ENCODE measurements around the gene TNRC18.
"Not testable (repeated sequence)": the region's sequence is repeated elsewhere in the genome, so short reads cannot be mapped to it uniquely, and the experiment has no call there.

Gene TNRC18

GRCh38 chr7:5310822-5311405 lies 112.7 kb downstream of the TNRC18 start:
- H3K4me1 ChIP-seq (ENCODE audit: control insufficient read depth, insufficient read depth, low read depth, low read length), result no peaks in the 10 kb centered on the region
- H2AFZ ChIP-seq (ENCODE audit: low read depth, low read length), result no peak overlapping the region
- peaks cover 55 to 80% of the 10 kb centered on the region in 2 experiments for H3K36me3 ChIP-seq (ENCODE audit: control insufficient read depth in 1 of 2, insufficient read depth in 2 of 2, low read depth in 1 of 2, low read length in 2 of 2)
- no peaks in the 10 kb centered on the region for H3K9me3 ChIP-seq (ENCODE audit: control insufficient read depth, low read length)
- H3K79me1 ChIP-seq (replicated peaks; ENCODE audit: low read length, poor library complexity, severe bottlenecking), result peaks cover 4% of the 10 kb centered on the region
- no peak overlapping the region for H2BK120ac ChIP-seq (ENCODE audit: low read depth, low read length)
- no peak overlapping the region for H2BK12ac ChIP-seq (ENCODE audit: low read length in 2 of 2)
- H3K9ac ChIP-seq (ENCODE audit: low read length), result no peak overlapping the region
- H2AK5ac ChIP-seq (ENCODE audit: low read length, severe bottlenecking), result no peak overlapping the region
- WGBS, result 98% methylated on average over 16 of the region's 16 CpGs
- H3K4ac ChIP-seq (ENCODE audit: low read depth in 1 of 2, low read length in 2 of 2), result no peak overlapping the region
- H4K8ac ChIP-seq (ENCODE audit: low read length), result no peak overlapping the region
- H3K4me2 ChIP-seq (ENCODE audit: low read length, poor library complexity, severe bottlenecking), result no peak overlapping the region
- no peak overlapping the region for H2BK5ac ChIP-seq (ENCODE audit: low read depth, low read length, poor library complexity, severe bottlenecking)
- no peaks in the 10 kb centered on the region for H3K27me3 ChIP-seq (ENCODE audit: control insufficient read depth in 1 of 2, insufficient read depth in 1 of 2, low read length in 2 of 2)
- no peak overlapping the region for H3K23ac ChIP-seq (ENCODE audit: low read length in 2 of 2)
- H4K91ac ChIP-seq (ENCODE audit: low read length), result peak overlapping the region; percentile 25
- H3K18ac ChIP-seq (ENCODE audit: low read depth in 1 of 2, low read length in 2 of 2), result no peak overlapping the region
- no peak overlapping the region for H2BK15ac ChIP-seq (ENCODE audit: low read depth, poor library complexity, severe bottlenecking)
- H3K4me3 ChIP-seq (ENCODE audit: insufficient read depth in 1 of 2, low read depth in 1 of 2, low read length in 2 of 2), result no peak overlapping the region
- DNase-seq, result no peak
- H3K14ac ChIP-seq (ENCODE audit: low read length in 2 of 2), result no peak overlapping the region
- no peak overlapping the region for H3K27ac ChIP-seq (ENCODE audit: low read length, poor library complexity, severe bottlenecking)

GRCh38 chr7:5309146-5309545 lies 114.5 kb downstream of the TNRC18 start:
- H4K91ac ChIP-seq (ENCODE audit: low read length), result no peak overlapping the region
- H3K9me3 ChIP-seq (ENCODE audit: control insufficient read depth, low read length), result no peaks in the 10 kb centered on the region
- H3K27me3 ChIP-seq (ENCODE audit: control insufficient read depth in 1 of 2, insufficient read depth in 1 of 2, low read length in 2 of 2), result no peaks in the 10 kb centered on the region
- WGBS, result 98% methylated on average over 25 of the region's 25 CpGs
- H3K14ac ChIP-seq (ENCODE audit: low read length in 2 of 2), result no peak overlapping the region
- H3K4me1 ChIP-seq (ENCODE audit: control insufficient read depth, insufficient read depth, low read depth, low read length), result no peaks in the 10 kb centered on the region
- H3K18ac ChIP-seq (ENCODE audit: low read depth in 1 of 2, low read length in 2 of 2), result no peak overlapping the region
- H3K79me1 ChIP-seq (replicated peaks; ENCODE audit: low read length, poor library complexity, severe bottlenecking), result peaks cover 4% of the 10 kb centered on the region
- no peak overlapping the region for H4K8ac ChIP-seq (ENCODE audit: low read length)
- H2AK5ac ChIP-seq (ENCODE audit: low read length, severe bottlenecking), result no peak overlapping the region
- H3K4me3 ChIP-seq (ENCODE audit: insufficient read depth in 1 of 2, low read depth in 1 of 2, low read length in 2 of 2), result no peak overlapping the region
- H3K4me2 ChIP-seq (ENCODE audit: low read length, poor library complexity, severe bottlenecking), result no peak overlapping the region
- H2BK15ac ChIP-seq (ENCODE audit: low read depth, poor library complexity, severe bottlenecking), result no peak overlapping the region
- DNase-seq, result no peak
- H3K36me3 ChIP-seq (ENCODE audit: control insufficient read depth in 1 of 2, insufficient read depth in 2 of 2, low read depth in 1 of 2, low read length in 2 of 2), result peaks cover 42 to 65% of the 10 kb centered on the region in 2 experiments
- H2BK120ac ChIP-seq (ENCODE audit: low read depth, low read length), result no peak overlapping the region
- H3K4ac ChIP-seq (ENCODE audit: low read depth in 1 of 2, low read length in 2 of 2), result no peak overlapping the region
- no peak overlapping the region for H3K9ac ChIP-seq (ENCODE audit: low read length)
- no peak overlapping the region for H3K23ac ChIP-seq (ENCODE audit: low read length in 2 of 2)
- H2BK12ac ChIP-seq (ENCODE audit: low read length in 2 of 2), result no peak overlapping the region
- H3K27ac ChIP-seq (ENCODE audit: low read length, poor library complexity, severe bottlenecking), result no peak overlapping the region
- no peak overlapping the region for H2AFZ ChIP-seq (ENCODE audit: low read depth, low read length)
- no peak overlapping the region for H2BK5ac ChIP-seq (ENCODE audit: low read depth, low read length, poor library complexity, severe bottlenecking)

GRCh38 chr7:5307221-5308142 lies 116.2 kb downstream of the TNRC18 start:
- DNase-seq; H2AK5ac ChIP-seq (ENCODE audit: low read length, severe bottlenecking); H2BK12ac ChIP-seq (ENCODE audit: low read length in 2 of 2); H3K4me3 ChIP-seq (ENCODE audit: insufficient read depth in 1 of 2, low read depth in 1 of 2, low read length in 2 of 2); H2BK15ac ChIP-seq (ENCODE audit: low read depth, poor library complexity, severe bottlenecking); H3K9me3 ChIP-seq (ENCODE audit: control insufficient read depth, low read length); H3K79me1 ChIP-seq (replicated peaks; ENCODE audit: low read length, poor library complexity, severe bottlenecking); H4K8ac ChIP-seq (ENCODE audit: low read length); H2AFZ ChIP-seq (ENCODE audit: low read depth, low read length); H3K27me3 ChIP-seq (ENCODE audit: control insufficient read depth in 1 of 2, insufficient read depth in 1 of 2, low read length in 2 of 2); H3K23ac ChIP-seq (ENCODE audit: low read length in 2 of 2); H3K27ac ChIP-seq (ENCODE audit: low read length, poor library complexity, severe bottlenecking); H3K9ac ChIP-seq (ENCODE audit: low read length); H3K4me2 ChIP-seq (ENCODE audit: low read length, poor library complexity, severe bottlenecking); H2BK120ac ChIP-seq (ENCODE audit: low read depth, low read length); H2BK5ac ChIP-seq (ENCODE audit: low read depth, low read length, poor library complexity, severe bottlenecking); H3K4me1 ChIP-seq (ENCODE audit: control insufficient read depth, insufficient read depth, low read depth, low read length); H3K18ac ChIP-seq (ENCODE audit: low read depth in 1 of 2, low read length in 2 of 2); H3K14ac ChIP-seq (ENCODE audit: low read length in 2 of 2); H3K4ac ChIP-seq (ENCODE audit: low read depth in 1 of 2, low read length in 2 of 2): not testable (repeated sequence)
- Histone ChIP-seq H4K91ac (ENCODE audit: low read length) (peak overlapping the region; percentile 50), H3K36me3 (ENCODE audit: control insufficient read depth in 1 of 2, insufficient read depth in 2 of 2, low read depth in 1 of 2, low read length in 2 of 2) (peaks cover 36 to 60% of the 10 kb centered on the region in 2 experiments)
- 97% methylated on average over 39 of the region's 39 CpGs for whole genome bisulfite sequencing

GRCh38 chr7:5305050-5305449 lies 118.6 kb downstream of the TNRC18 start:
- not testable (repeated sequence) for H4K8ac ChIP-seq (ENCODE audit: low read length); H4K91ac ChIP-seq (ENCODE audit: low read length); H2BK120ac ChIP-seq (ENCODE audit: low read depth, low read length); H3K27ac ChIP-seq (ENCODE audit: low read length, poor library complexity, severe bottlenecking); H3K9me3 ChIP-seq (ENCODE audit: control insufficient read depth, low read length); H2AK5ac ChIP-seq (ENCODE audit: low read length, severe bottlenecking); H3K4me3 ChIP-seq (ENCODE audit: insufficient read depth in 1 of 2, low read depth in 1 of 2, low read length in 2 of 2); H2BK15ac ChIP-seq (ENCODE audit: low read depth, poor library complexity, severe bottlenecking); H2AFZ ChIP-seq (ENCODE audit: low read depth, low read length); H2BK5ac ChIP-seq (ENCODE audit: low read depth, low read length, poor library complexity, severe bottlenecking); H2BK12ac ChIP-seq (ENCODE audit: low read length in 2 of 2); H3K79me1 ChIP-seq (replicated peaks; ENCODE audit: low read length, poor library complexity, severe bottlenecking); H3K27me3 ChIP-seq (ENCODE audit: control insufficient read depth in 1 of 2, insufficient read depth in 1 of 2, low read length in 2 of 2); H3K4me2 ChIP-seq (ENCODE audit: low read length, poor library complexity, severe bottlenecking); H3K4ac ChIP-seq (ENCODE audit: low read depth in 1 of 2, low read length in 2 of 2); DNase-seq; H3K4me1 ChIP-seq (ENCODE audit: control insufficient read depth, insufficient read depth, low read depth, low read length); H3K14ac ChIP-seq (ENCODE audit: low read length in 2 of 2); H3K9ac ChIP-seq (ENCODE audit: low read length); H3K18ac ChIP-seq (ENCODE audit: low read depth in 1 of 2, low read length in 2 of 2); H3K23ac ChIP-seq (ENCODE audit: low read length in 2 of 2)
- H3K36me3 ChIP-seq (ENCODE audit: control insufficient read depth in 1 of 2, insufficient read depth in 2 of 2, low read depth in 1 of 2, low read length in 2 of 2), result peaks cover 20 to 42% of the 10 kb centered on the region in 2 experiments
- WGBS, result 97% methylated on average over 9 of the region's 9 CpGs
